Glomerular endothelial cell (primary cell): ENCODE measurements around the gene ZACN. TPM values are rescaled to one million over a fixed set of nuclear protein-coding genes. Genes with fewer than 3 reads are reported as not detected.

Experiments used
- DNase-seq: peaks from one replicate; pipeline ENCODE4 v3.0.0-alpha.2; 2011; ENCODE audit warnings: low read depth, low spot score; ENCODE audit errors: extremely low read depth
- total RNA-seq: library from RNA; depleted of rRNA; stranded (reverse); fragments of >200 nt; gene quantifications from 2 replicates; pipeline ENCODE4 v1.2.3, GENCODE V29; 2015

Gene ZACN
- total RNA-seq, 1 donor from 2014 or later: not detected

GRCh38 chr17:76125922-76126321 lies 46.9 kb downstream of the ZACN start:
- DNase-seq: no peak

GRCh38 chr17:76130473-76130872 lies 51.5 kb downstream of the ZACN start:
- no peak for DNase-seq

GRCh38 chr17:76131051-76131691 lies 52.2 kb downstream of the ZACN start:
- no peak for DNase-seq

- DNase-seq: no peak
Observed at GRCh38 chr17:76131692-76132573, 53.0 kb downstream of the ZACN start.

Other genes starting within 250 kb of the ZACN start
- gene UNC13D, start 234.8 kb upstream of the ZACN start, total RNA-seq: 1.1 and 1.6 TPM in 2 replicates
- 66.6 and 74.7 TPM in 2 replicates for gene WBP2, start 223.8 kb upstream of the ZACN start, total RNA-seq
- 90.3 and 98.8 TPM in 2 replicates for gene TRIM47, start 200.6 kb upstream of the ZACN start, total RNA-seq
- gene TRIM65, start 182.2 kb upstream of the ZACN start, total RNA-seq: 43.2 and 43.5 TPM in 2 replicates
- 33.9 and 36.8 TPM in 2 replicates for gene MRPL38, start 174.3 kb upstream of the ZACN start, total RNA-seq
- gene FBF1, start 138.1 kb upstream of the ZACN start, total RNA-seq: 4.9 and 9.5 TPM in 2 replicates
- 45.0 and 47.4 TPM in 2 replicates for gene ACOX1, start 100.0 kb upstream of the ZACN start, total RNA-seq
- gene TEN1, start 99.9 kb upstream of the ZACN start, total RNA-seq: 15.1 and 27.1 TPM in 2 replicates
- 1.7 and 3.3 TPM in 2 replicates for gene CDK3, start 78.3 kb upstream of the ZACN start, total RNA-seq
- gene EVPL, start 51.9 kb upstream of the ZACN start, total RNA-seq: 0.06 and 1.2 TPM in 2 replicates
- gene SRP68, start 6.7 kb upstream of the ZACN start, total RNA-seq: 41.9 and 62.2 TPM in 2 replicates
- gene GALR2, start 4.4 kb upstream of the ZACN start, total RNA-seq: not detected in 2 replicates
- gene EXOC7, start 24.6 kb downstream of the ZACN start, total RNA-seq: 74.2 and 81.0 TPM in 2 replicates
- gene FOXJ1, start 62.1 kb downstream of the ZACN start, total RNA-seq: 0.18 and 0.39 TPM in 2 replicates
- gene RNF157, start 161.3 kb downstream of the ZACN start, total RNA-seq: 0.44 and 0.58 TPM in 2 replicates
- 13.6 and 25.7 TPM in 2 replicates for gene UBALD2, start 186.2 kb downstream of the ZACN start, total RNA-seq
- gene QRICH2, start 229.1 kb downstream of the ZACN start, total RNA-seq: 3.5 and 6.8 TPM in 2 replicates